Cortex of kidney (tissue), 1 donor: ENCODE results near the gene TNIP1.

Experiments
- DNase-seq: peaks from one replicate; lab custom pipeline; 2025; lab: John Stamatoyannopoulos, UW

The TNIP1 gene

DNA sequence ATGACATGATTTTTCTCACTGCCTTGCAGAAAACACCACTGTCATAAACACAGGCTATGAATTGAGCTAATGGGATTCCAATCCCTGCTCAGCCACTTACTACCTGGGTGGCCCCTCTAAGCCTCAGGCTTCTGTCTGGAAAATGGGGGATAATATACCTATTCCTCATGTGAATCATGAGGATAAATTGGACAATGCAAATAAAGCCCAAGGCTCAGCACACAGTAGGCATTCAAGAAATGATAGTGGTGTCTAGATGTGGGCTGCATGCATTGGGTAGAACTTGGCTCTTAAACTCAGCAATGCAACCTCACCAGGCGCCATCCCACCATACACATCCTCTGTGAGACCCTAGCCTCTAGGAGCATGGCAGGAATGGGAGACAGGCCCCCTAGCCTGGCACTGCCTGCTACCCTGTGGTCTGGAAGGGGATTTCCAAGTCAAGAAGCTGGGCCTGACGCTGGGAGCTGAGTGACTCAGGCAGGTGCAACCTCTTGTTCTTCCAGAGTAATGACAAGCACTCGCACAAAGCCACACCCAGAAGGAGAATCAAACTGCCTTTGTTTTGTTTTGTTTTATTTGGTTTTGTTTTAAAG, 2.3 kb upstream of the TNIP1 start:
- DNase-seq: no peak

GRCh38 chr5:151082282-151082902, 1.6 kb upstream of the TNIP1 start:
- no peak for DNase-seq

DNA sequence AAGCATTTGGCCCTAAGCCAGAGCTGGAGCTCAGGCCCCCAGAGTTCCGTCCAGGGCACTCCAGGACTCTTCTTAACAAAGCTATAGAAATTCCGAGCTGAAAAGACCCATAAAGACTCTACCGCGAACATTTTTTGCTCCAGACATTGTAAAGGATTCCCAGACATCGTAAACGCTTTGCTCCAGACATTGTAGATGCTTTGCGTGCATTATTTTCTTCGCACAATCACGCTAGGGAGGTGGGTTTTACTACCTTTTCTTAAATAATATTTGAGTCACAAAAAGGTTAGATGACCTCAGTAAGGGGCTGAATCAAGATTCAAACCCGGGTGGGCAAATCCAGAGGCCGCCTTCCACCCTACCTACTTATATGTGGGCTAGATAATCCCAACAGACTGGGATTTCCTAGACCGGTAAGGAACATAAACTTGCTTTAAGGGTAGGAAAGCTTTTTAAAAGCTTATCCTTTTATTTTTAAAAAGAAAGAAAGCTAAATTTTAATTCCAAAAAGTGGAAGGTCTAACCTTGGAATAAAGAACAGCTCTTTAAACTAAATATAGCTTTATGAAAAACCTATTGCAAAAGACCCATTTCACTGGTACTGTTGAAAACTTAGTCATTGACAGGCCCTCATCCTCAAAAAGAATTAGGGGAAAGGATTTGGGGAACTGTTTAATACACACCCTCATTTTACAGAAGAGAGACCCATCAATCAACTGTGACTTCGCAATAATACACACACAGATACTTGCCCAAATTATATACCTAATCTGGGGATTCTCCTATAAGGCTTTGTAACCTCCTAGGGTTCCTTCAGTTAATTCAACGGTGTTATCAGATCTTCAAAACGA, 822 bp upstream of the TNIP1 start:
- no peak for DNase-seq

DNA sequence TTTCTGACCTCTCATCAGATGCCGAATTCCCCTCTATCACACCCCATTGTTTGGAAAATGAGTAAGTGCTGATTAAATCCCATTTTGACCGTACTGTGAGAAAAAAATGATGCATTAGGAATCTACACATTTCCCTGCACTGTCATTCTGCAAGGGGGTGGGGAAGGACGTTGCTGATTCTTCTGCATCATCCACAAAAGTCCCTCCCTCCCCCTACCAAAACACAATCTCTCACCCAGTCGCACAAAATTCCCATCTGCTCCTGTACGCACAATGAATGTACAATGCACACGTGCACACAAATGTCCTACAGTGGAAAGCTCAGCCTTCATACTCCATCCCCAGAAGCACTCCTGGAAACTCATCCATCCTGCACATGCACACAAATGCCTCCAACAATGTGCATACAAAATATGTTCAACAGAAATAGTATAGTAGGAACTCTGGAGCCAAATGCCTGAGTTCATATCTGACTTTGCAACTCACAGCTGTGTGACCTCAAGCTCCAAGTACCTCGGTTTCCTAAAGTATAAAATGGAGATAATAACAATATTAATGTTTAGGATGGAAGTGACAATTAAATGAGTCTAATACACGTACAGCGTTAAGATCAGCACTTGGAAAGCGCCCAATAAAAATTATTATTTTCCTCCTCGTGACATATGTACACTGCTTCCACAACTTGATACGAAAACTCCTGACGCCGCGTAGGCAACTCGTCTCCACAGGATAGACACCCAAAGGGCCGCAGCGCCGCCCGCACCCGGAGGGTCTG, 809 bp downstream of the TNIP1 start:
- DNase-seq: no peak

DNA sequence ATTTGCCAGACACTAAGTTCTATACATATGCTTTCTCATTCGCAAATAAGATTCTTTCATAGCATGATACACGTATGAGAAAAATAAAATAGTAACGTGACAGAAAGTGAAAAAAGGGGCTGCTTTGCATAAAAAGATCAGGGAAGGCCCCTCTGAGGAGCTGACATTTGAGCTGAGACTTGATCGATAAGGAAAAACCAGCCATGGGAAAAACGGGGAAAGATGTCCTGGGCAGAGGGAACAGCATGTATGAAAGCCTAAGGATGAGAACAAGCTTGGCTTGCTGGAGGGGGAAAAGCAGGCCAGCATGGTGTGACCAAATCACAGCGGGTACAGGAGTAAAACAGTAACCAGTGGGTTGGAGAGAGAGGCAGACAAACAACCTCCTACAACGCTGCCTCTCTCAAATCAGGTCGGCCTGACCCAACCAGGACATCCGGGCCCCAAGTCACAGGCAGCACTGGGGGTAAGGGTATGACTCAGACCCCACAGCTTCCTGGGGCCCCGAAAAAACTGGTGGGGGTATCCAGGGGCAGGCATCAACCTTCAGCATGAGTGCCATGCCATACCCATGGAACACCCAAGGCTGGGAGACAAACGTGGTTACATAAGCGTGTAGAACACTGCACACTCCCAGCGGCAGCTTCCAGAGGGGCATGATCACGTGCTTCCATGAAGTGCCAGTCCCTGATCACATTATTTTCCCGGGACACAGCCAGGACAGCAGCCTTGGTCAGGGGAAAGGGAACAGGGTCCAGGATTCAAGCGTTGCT, 2.2 kb downstream of the TNIP1 start:
- no peak for DNase-seq

DNA sequence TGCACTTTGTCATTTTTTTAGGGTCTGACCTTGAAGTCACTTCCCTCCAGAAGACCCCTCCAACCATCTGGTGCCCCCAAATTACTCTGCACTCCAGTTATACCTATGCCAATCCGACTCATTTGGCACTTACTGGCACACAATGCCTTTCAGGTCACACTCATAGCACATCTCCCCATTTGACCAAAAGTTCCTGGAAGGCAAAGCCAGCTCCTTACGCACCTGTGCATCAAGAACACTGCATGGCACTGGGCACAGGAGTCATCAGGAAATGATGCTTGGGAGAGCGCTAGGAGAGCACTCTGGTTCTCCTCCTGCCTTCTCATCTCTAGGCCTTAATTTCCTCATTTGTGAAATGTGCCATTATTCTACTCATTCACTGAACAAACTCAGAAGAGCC, 2.9 kb downstream of the TNIP1 start:
- DNase-seq: no peak

DNA sequence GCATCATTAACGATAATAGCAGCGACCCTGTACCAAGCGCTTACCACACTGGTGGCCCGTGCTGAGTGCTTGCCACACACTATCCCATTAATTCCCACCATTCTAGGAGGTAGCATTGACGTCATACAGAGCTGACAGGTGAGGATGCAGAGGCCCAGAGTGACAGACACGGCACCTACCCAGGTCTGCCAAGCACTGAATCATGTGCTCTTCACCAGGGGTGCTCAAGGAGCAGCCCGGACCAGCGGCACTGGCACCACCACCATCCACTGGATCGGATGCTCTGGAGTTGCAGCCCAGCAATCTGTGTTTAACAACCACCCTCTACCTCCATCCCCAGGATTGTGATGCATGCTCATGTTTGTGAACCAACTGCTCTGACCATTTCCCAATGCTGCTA, 3.4 kb downstream of the TNIP1 start:
- DNase-seq: no peak

GRCh38 chr5:151076616-151077015, 4.2 kb downstream of the TNIP1 start:
- no peak for DNase-seq

GRCh38 chr5:151075698-151076331, 5.0 kb downstream of the TNIP1 start:
- no peak for DNase-seq

GRCh38 chr5:151074557-151074956, 6.3 kb downstream of the TNIP1 start:
- DNase-seq: no peak

GRCh38 chr5:151073280-151073679, 7.6 kb downstream of the TNIP1 start:
- DNase-seq: no peak

DNA sequence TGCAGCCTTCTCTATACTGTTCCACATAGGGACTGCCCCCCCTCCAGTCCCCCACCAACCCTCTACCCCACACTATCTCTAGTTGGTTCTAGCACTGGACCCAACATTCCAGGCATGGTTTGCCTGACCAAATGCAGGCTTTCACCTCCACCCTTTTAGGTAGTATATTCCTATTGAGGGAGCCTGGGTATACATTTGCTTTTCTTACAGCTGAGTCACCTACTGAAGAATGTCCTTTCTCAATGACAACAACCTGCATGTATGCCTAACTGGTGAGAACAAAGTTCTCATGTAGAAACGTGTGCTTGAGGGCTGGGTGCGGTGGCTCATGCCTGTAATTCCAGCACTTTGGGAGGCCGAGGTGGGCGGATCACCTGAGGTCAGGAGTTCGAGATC, 8.2 kb downstream of the TNIP1 start:
- DNase-seq: no peak

DNA sequence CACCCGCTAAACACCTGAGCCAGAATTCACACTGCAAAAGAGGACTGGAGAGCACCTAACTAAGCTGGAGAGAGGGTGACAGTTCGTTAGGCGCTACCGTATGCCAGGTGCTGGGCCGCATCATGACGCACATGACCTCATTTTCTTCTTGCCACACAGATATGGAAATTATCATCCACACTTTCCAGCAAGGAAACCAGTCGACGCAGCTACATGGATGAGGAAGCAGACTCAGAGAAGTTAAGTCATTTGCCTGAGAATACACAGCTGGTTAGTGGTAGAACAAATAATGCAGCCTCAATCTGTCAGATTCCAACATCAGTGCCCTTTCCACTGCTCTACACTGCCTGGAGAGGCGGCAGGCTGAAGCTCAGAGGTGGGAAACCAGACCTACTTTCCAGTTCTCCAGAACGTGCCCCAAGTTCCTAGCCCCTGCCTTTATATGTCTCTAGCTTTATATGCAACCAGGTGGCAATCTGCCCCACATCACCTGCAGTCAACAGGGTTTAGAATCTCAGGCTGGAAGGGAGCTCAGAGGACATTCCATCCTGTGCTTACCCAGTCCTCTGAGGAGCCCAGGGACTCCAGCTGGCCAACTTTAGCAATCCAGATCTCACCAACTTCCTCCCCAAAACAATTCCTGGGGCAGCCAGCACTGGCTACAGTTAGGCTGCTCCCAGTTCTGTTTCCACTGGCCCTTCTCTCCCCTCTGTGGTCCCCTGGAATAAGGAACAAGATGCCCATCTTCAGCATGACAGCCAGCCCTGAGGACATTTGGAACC, 8.8 kb downstream of the TNIP1 start:
- DNase-seq: no peak

- DNase-seq: no peak
Measured at GRCh38 chr5:151071021-151071420, 9.8 kb downstream of the TNIP1 start.

GRCh38 chr5:151070449-151070848, 10.4 kb downstream of the TNIP1 start:
- no peak for DNase-seq

DNA sequence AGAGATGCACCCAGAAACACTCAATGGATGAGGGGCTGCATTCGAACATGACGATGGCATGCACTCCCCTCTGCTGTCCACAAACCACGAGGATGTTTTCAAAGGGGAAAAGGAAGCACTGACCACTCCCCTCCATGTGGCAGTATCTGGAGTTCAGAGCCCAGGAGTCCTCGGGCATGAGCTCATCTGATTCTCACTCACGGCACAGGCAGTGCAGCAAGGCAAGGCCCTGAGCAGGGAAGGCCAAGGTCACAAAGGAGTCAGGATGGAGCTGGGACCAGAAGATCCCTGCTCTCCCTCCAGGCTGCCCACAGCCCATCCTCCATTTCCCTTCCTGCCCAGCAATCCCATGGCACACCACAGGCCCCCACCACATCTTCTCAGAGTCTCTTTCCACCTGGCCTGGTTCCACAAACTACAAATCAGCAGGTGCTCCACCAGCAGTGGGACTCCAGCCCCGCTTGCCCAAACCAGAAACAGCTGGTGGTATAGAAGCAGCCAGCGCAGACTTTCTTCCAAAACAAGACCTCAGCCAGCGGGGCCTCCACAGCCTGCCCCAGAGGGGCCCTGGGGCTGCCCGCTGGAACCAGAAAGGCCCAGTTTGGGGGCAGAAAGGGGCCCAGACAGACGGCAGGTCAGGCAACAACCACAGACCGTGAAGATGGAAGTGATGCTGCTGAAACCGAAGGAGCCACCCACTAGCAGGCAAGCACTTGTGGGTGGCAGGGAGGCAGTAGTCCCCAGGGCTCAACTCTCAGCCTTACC, 12.2 kb downstream of the TNIP1 start:
- DNase-seq: no peak

- DNase-seq: no peak
Measured at GRCh38 chr5:151067632-151068432, 13.0 kb downstream of the TNIP1 start.

- no peak for DNase-seq
Measured at GRCh38 chr5:151066920-151067319, 13.9 kb downstream of the TNIP1 start.

- no peak for DNase-seq
Measured at GRCh38 chr5:151065609-151066008, 15.2 kb downstream of the TNIP1 start.
